ENCODE results near the gene OAS2. TPM values are rescaled to one million over a fixed set of nuclear protein-coding genes. Genes with fewer than 3 reads are reported as not detected.

OAS2 gene
- total and polyA plus RNA-seq, 2 of the 8 experiments (the other 6 are each of a cell fraction or from before 2014, with no cell fraction given) = 0.06 TPM; not detected in 1

GRCh38 chr12:112986291-112986800 lies 8.0 kb downstream of the OAS2 start:
- H3K9ac ChIP-seq (replicated peaks in 1 of 4; ENCODE audit: extremely low read depth in 1 of 4, low read depth in 3 of 4, low read length in 3 of 4) = no peak overlapping the region
- TF ChIP-seq EZH2 (IDR thresholded peaks at IDR 0.05; ENCODE audit: low read depth, low read length, severe bottlenecking) = no peak
- no peak for TF ChIP-seq TEAD4 (IDR thresholded peaks at IDR 0.05; ENCODE audit: low read depth, low read length)
- TF ChIP-seq POU5F1 (IDR thresholded peaks at IDR 0.05; ENCODE audit: low read depth, low read length) = no peak
- TF ChIP-seq TBP (IDR thresholded peaks at IDR 0.05; ENCODE audit: low read depth, low read length) = no peak
- no peak for TF ChIP-seq TAF7 (optimal IDR thresholded peaks at IDR 0.05; ENCODE audit: borderline replicate concordance, low read depth, low read length)
- TF ChIP-seq RNF2 (IDR thresholded peaks at IDR 0.05; ENCODE audit: borderline replicate concordance, low read depth, low read length, missing control alignments, poor library complexity, severe bottlenecking) = no peak
- TF ChIP-seq SP1 (IDR thresholded peaks at IDR 0.05; ENCODE audit: low read depth, low read length) = no peak
- TF ChIP-seq CBX8 (IDR thresholded peaks at IDR 0.05; ENCODE audit: borderline replicate concordance, low read depth, low read length) = no peak
- no peak for TF ChIP-seq ZNF274 (IDR thresholded peaks at IDR 0.05; ENCODE audit: borderline replicate concordance, extremely low read depth, low read length)
- TF ChIP-seq CHD1 (IDR thresholded peaks at IDR 0.05; ENCODE audit: low read depth, low read length) = no peak
- no peak for TF ChIP-seq CHD2 (IDR thresholded peaks at IDR 0.05; ENCODE audit: low read length)
- no peak for TF ChIP-seq EP300 (IDR thresholded peaks at IDR 0.05; ENCODE audit: borderline replicate concordance in 1 of 2, low read depth in 2 of 2, low read length in 2 of 2)
- TF ChIP-seq EGR1 (IDR thresholded peaks at IDR 0.05; ENCODE audit: borderline replicate concordance, low read depth, low read length) = no peak
- TF ChIP-seq GABPA (IDR thresholded peaks at IDR 0.05; ENCODE audit: borderline replicate concordance, insufficient read depth, low read length) = no peak
- no peak overlapping the region for H4K8ac ChIP-seq (ENCODE audit: extremely low read depth, insufficient read depth, low read length)
- DNase-seq (ENCODE audit: low read depth in 1 of 2, low spot score in 2 of 2) = no peak
- no peak overlapping the region for H3K4me2 ChIP-seq (ENCODE audit: insufficient read depth in 1 of 2, low read depth in 2 of 2, low read length in 2 of 2)
- no peak overlapping the region for H2BK15ac ChIP-seq (ENCODE audit: low read length)
- H4K5ac ChIP-seq (ENCODE audit: insufficient read length, low read depth, low read length) = no peak overlapping the region
- no peak overlapping the region for H3K4me3 ChIP-seq (ENCODE audit: extremely low read depth in 1 of 4, insufficient read depth in 2 of 4, low read depth in 3 of 4, low read length in 4 of 4)
- H3K14ac ChIP-seq (ENCODE audit: insufficient read length) = no peak overlapping the region
- FAIRE-seq = no peak
- no peak overlapping the region for H3K27ac ChIP-seq (ENCODE audit: low read depth, low read length)
- 83% methylated on average over 7 of the region's 7 CpGs; no CpG with 5 or more reads in 1 of the 2 experiments for WGBS, 2 experiments (ENCODE audit: extremely low coverage in 1 of 2, insufficient coverage in 1 of 2, insufficient read length in 1 of 2, insufficient replicate concordance in 2 of 2, low coverage in 1 of 2, low lambda C conversion rate in 2 of 2, missing lambda C conversion rate in 1 of 2)
- no peak overlapping the region for H2BK5ac ChIP-seq (ENCODE audit: low read depth, low read length)
- H3K27me3 ChIP-seq (replicated peaks in 1 of 4; ENCODE audit: control insufficient read depth in 3 of 4, extremely low read depth in 1 of 4, insufficient read depth in 3 of 4, low read length in 3 of 4) = no peaks in the 10 kb centered on the region
- no peak overlapping the region; the same call in 1 of the 2 replicates for H2BK12ac ChIP-seq (ENCODE audit: low read depth, low read length)
- H3K79me1 ChIP-seq (ENCODE audit: low read depth, low read length) = no peaks in the 10 kb centered on the region
- H3K4ac ChIP-seq (replicated peaks; ENCODE audit: insufficient read length, low read depth, low read length) = no peak overlapping the region
- peaks cover 0 to 2% of the 10 kb centered on the region in 2 experiments; a peak in 2 of 4 replicates for H3K9me3 ChIP-seq (ENCODE audit: insufficient read depth in 2 of 2, low read depth in 1 of 2, low read length in 1 of 2)
- H3K56ac ChIP-seq (replicated peaks; ENCODE audit: insufficient read length, low read depth, low read length) = no peak overlapping the region
- CTCF ChIA-PET (ENCODE audit: partially characterized antibody) = interaction anchor here (0.7 to 15.8 kb wide), 3 partner anchors 11 to 100 kb away, joined by 3 to 202 read pairs (median 3); no protein-coding TSS in a partner anchor
- no peaks in the 10 kb centered on the region; a peak in 1 of 7 replicates for H3K4me1 ChIP-seq (replicated peaks in 1 of 4; ENCODE audit: control insufficient read depth in 3 of 4, insufficient read depth in 4 of 4, low read length in 3 of 4)
- H3K36me3 ChIP-seq (ENCODE audit: control insufficient read depth in 2 of 4, insufficient read depth in 4 of 4, low read length in 3 of 4) = no peaks in the 10 kb centered on the region
- no peaks in the 10 kb centered on the region for H3K79me2 ChIP-seq (ENCODE audit: control insufficient read depth in 1 of 2, insufficient read depth in 2 of 2, low read length in 2 of 2)
- POLR2A ChIA-PET (ENCODE audit: partially characterized antibody) = no interaction called here
- no peak overlapping the region for H2BK20ac ChIP-seq (ENCODE audit: low read length)
- no peak overlapping the region for H3K23ac ChIP-seq (ENCODE audit: insufficient read length)
- no peaks in the 10 kb centered on the region for H4K20me1 ChIP-seq (replicated peaks in 1 of 2; ENCODE audit: control insufficient read depth in 1 of 2, insufficient read depth in 2 of 2, low read length in 2 of 2)
- H2BK120ac ChIP-seq (replicated peaks; ENCODE audit: low read depth, low read length) = no peak overlapping the region
- no peak overlapping the region for H2AFZ ChIP-seq (ENCODE audit: low read length)
- H4K91ac ChIP-seq (replicated peaks; ENCODE audit: insufficient read length, low read length) = no peak overlapping the region
- H3K18ac ChIP-seq (ENCODE audit: extremely low read depth, low read length) = no peak overlapping the region
- H3K23me2 ChIP-seq (ENCODE audit: low read depth, low read length) = no peaks in the 10 kb centered on the region
- no peak overlapping the region for H2AK5ac ChIP-seq (ENCODE audit: low read depth, low read length)
